Mucosa of gallbladder (tissue), 1 donor: Measurements from ENCODE around the gene SLK. TPM values are rescaled to one million over a fixed set of nuclear protein-coding genes. Genes with fewer than 3 reads are reported as not detected.

Experiments used
- DNase-seq: peaks from one replicate; pipeline ENCODE4 v3.0.0-alpha.2; 2020; ENCODE audit warnings: low spot score
- total RNA-seq: library from RNA; stranded (reverse); gene quantifications from one replicate; pipeline ENCODE4 v1.2.1, GENCODE V29; 2021
- donor health status: DM: no; HTN: no; CAD: no.

Gene SLK
- 38.5 TPM for total RNA-seq

- DNase-seq, result peak; percentile 84
Measured at GRCh38 chr10:103966671-103967447, at the start of gene SLK. SLK (plus strand) TSS chr10:103967140; CDS start chr10:103967746, 606 bp downstream.

- DNase-seq, result no peak
Measured at GRCh38 chr10:103917302-103918052, 49.5 kb upstream of the SLK start.

GRCh38 chr10:103918053-103918846 lies 48.7 kb upstream of the SLK start, which contains the start of gene STN1:
STN1 (minus strand) TSS chr10:103918184; CDS start chr10:103917594, 590 bp downstream.
- peak; percentile 97 for DNase-seq

- DNase-seq, result no peak
Measured at GRCh38 chr10:103919648-103920025, 47.3 kb upstream of the SLK start.

- DNase-seq, result no peak
Measured at GRCh38 chr10:103921248-103921647, 45.7 kb upstream of the SLK start.

- no peak for DNase-seq
Measured at GRCh38 chr10:103921750-103922195, 45.2 kb upstream of the SLK start.

- DNase-seq, result no peak
Measured at GRCh38 chr10:103922659-103923058, 44.3 kb upstream of the SLK start.

- DNase-seq, result no peak
Measured at GRCh38 chr10:103923502-103923901, 43.4 kb upstream of the SLK start.

- no peak for DNase-seq
Measured at GRCh38 chr10:103925591-103925990, 41.3 kb upstream of the SLK start.

- no peak for DNase-seq
Measured at GRCh38 chr10:103926722-103927319, 40.1 kb upstream of the SLK start.

- no peak for DNase-seq
Measured at GRCh38 chr10:103928784-103929183, 38.2 kb upstream of the SLK start.

GRCh38 chr10:103929381-103929921 lies 37.5 kb upstream of the SLK start:
- DNase-seq, result no peak

- no peak for DNase-seq
Measured at GRCh38 chr10:103930449-103930848, 36.5 kb upstream of the SLK start.

- DNase-seq, result no peak
Measured at GRCh38 chr10:103930881-103931280, 36.1 kb upstream of the SLK start.

- DNase-seq, result no peak
Measured at GRCh38 chr10:103931603-103932002, 35.3 kb upstream of the SLK start.

- DNase-seq, result no peak
Measured at GRCh38 chr10:103932271-103932670, 34.7 kb upstream of the SLK start.

GRCh38 chr10:103932971-103933370 lies 34.0 kb upstream of the SLK start:
- no peak for DNase-seq

- peak; percentile 67 for DNase-seq
Measured at GRCh38 chr10:103933557-103934121, 33.3 kb upstream of the SLK start.

- DNase-seq, result no peak
Measured at GRCh38 chr10:103934308-103934707, 32.6 kb upstream of the SLK start.

GRCh38 chr10:103936022-103936421 lies 30.9 kb upstream of the SLK start:
- DNase-seq, result no peak

- DNase-seq, result no peak
Measured at GRCh38 chr10:103939522-103939921, 27.4 kb upstream of the SLK start.
